Endothelial cell of umbilical vein (primary cell): Measurements from ENCODE around the gene SEMG2. TPM values are rescaled to one million over a fixed set of nuclear protein-coding genes. Genes with fewer than 3 reads are reported as not detected.

ENCODE experiments used
- BruUV-seq: library from RNA; stranded (reverse); fragments of 400-500 nt; replicated peaks from 2 replicates; lab custom pipeline; 2021; lab: Mats Ljungman, UMichigan
- CTCF ChIA-PET: fragments of 300-600, 350-600 bp; sonication (Branson Sonifier 250); formaldehyde crosslinking; loops from one replicate; lab custom pipeline; 2021; ENCODE audit warnings: antibody characterized with exemption, inconsistent platforms; lab: Charles Lee
- POLR2A ChIA-PET: fragments of 300-600, 350-600 bp; sonication (Branson Sonifier 250); formaldehyde crosslinking; loops from one replicate; lab custom pipeline; 2021; ENCODE audit warnings: antibody characterized with exemption, inconsistent platforms; lab: Charles Lee
- DNase-seq: peaks from one replicate; pipeline ENCODE4 v3.0.0-alpha.2; 2011; ENCODE audit warnings: low read depth, low spot score
- FAIRE-seq: peaks from 2 replicates; lab custom pipeline; 2011; peaks lifted over from hg19 to GRCh38; lab: Jason Lieb, UNC
- H2AFZ ChIP-seq: 2 replicates; pipeline ENCODE4 v1.6.0; 2012; ENCODE audit warnings: low read depth, low read length, control low read depth, inconsistent platforms
- H3K27ac ChIP-seq: 2 replicates; pipeline ENCODE4 v1.5.1; 2011; ENCODE audit warnings: low read depth, mild to moderate bottlenecking, control low read depth, low read length, moderate library complexity; ENCODE audit not compliant: insufficient read depth
- H3K27me3 ChIP-seq, 2 experiments: 2 replicates each; pipeline versions ENCODE4 v1.6.0 to v1.6.1; 2011; ENCODE audit warnings: low read length in 2 of 2, mixed read lengths in 1 of 2; ENCODE audit not compliant: control insufficient read depth in 2 of 2, insufficient read depth in 2 of 2
- H3K36me3 ChIP-seq, 2 experiments: 2 replicates in 1 of 2; 3 replicates in 1 of 2; pipeline ENCODE4 v1.5.1; 2011; ENCODE audit warnings: low read length in 2 of 2, mild to moderate bottlenecking in 1 of 2, moderate library complexity in 1 of 2; ENCODE audit not compliant: control insufficient read depth in 2 of 2, insufficient read depth in 2 of 2; ENCODE audit errors: extremely low read depth in 1 of 2
- H3K4me1 ChIP-seq: 3 replicates; pipeline ENCODE4 v1.5.1; 2011; ENCODE audit warnings: mild to moderate bottlenecking, low read length; ENCODE audit not compliant: control insufficient read depth, insufficient read depth; ENCODE audit errors: extremely low read depth
- H3K4me2 ChIP-seq: 2 replicates; pipeline ENCODE4 v1.6.1; 2011; ENCODE audit warnings: low read length, control low read depth, mixed read lengths; ENCODE audit not compliant: insufficient read depth
- H3K4me3 ChIP-seq, 3 experiments: fragments of 200-600 bp in 1 of 3; sonication (generic), shearing (Covaris generic) in 1 of 3; replicated peaks in 1 of 3; 2 replicates each; pipeline ENCODE4 v1.5.1; 2011 to 2016; ENCODE audit warnings: control low read depth in 3 of 3, low read length in 3 of 3, mild to moderate bottlenecking in 2 of 3, inconsistent platforms in 1 of 3, low read depth in 1 of 3, moderate library complexity in 1 of 3; ENCODE audit not compliant: insufficient read depth in 1 of 3
- H3K79me2 ChIP-seq: 2 replicates; pipeline ENCODE4 v1.6.0; 2012; ENCODE audit warnings: low read length, inconsistent platforms; ENCODE audit not compliant: control insufficient read depth, insufficient read depth
- H3K9ac ChIP-seq: replicated peaks from 2 replicates; pipeline ENCODE3; 2011; ENCODE audit warnings: low read length, control low read depth; ENCODE audit not compliant: insufficient read depth; ENCODE audit errors: extremely low read depth
- H3K9me1 ChIP-seq: replicated peaks from 3 replicates; pipeline ENCODE4 v1.6.0; 2011; ENCODE audit warnings: mild to moderate bottlenecking, low read length; ENCODE audit not compliant: control insufficient read depth, insufficient read depth; ENCODE audit errors: extremely low read depth
- H3K9me3 ChIP-seq: replicated peaks from 2 replicates; pipeline ENCODE4 v1.5.1; 2012; ENCODE audit warnings: low read length, inconsistent platforms; ENCODE audit not compliant: control insufficient read depth, insufficient read depth
- H4K20me1 ChIP-seq: replicated peaks from 2 replicates; pipeline ENCODE3; 2011; ENCODE audit warnings: mild to moderate bottlenecking, low read length; ENCODE audit not compliant: control insufficient read depth, insufficient read depth; ENCODE audit errors: extremely low read depth
- GATA2 ChIP-seq: IDR thresholded peaks from 2 replicates; pipeline ENCODE4 v1.7.0; 2011; ENCODE audit warnings: low read depth, mild to moderate bottlenecking, moderate library complexity, mixed read lengths, low read length; ENCODE audit not compliant: insufficient read length, insufficient read depth
- JUN ChIP-seq: IDR thresholded peaks from 2 replicates; pipeline ENCODE4 v1.6.1; 2011; ENCODE audit warnings: borderline replicate concordance, low read depth; ENCODE audit not compliant: insufficient read length, insufficient read depth
- POLR2A ChIP-seq: IDR thresholded peaks from 2 replicates; pipeline ENCODE4 v1.6.1; 2012; ENCODE audit warnings: low read depth, mild to moderate bottlenecking, control low read depth, low read length
- POLR2AphosphoS5 ChIP-seq: IDR thresholded peaks from 2 replicates; pipeline ENCODE4 v1.6.1; 2012; ENCODE audit warnings: low read depth, mild to moderate bottlenecking, control low read depth, low read length, moderate library complexity; ENCODE audit not compliant: insufficient read depth
- dilution Hi-C: fragments of 300-500 bp; cut with MboI; formaldehyde crosslinking; loops from one replicate; pipeline ENCODE4 v1.15.0; 2019; ENCODE audit warnings: low sequenced_read_pairs; ENCODE audit not compliant: extremely low pct_ligation_motif_present
- intact Hi-C: fragments of 100-400 bp; cut with micrococcal nuclease; formaldehyde crosslinking; loops from one replicate; pipeline ENCODE4 v1.10.0; 2022
- polyA plus RNA-seq, 4 experiments: library from polyadenylated mRNA; depleted of rRNA in 3 of 4; stranded (reverse) in 3 of 4; unstranded in 1 of 4; fragments of >200 nt; gene quantifications; 2 replicates each; pipeline versions ENCODE4 v1.2.1 to v1.2.3, GENCODE V29; 2011 to 2012; ENCODE audit warnings: missing spikeins in 1 of 4
- total RNA-seq: library from RNA; stranded (reverse); gene quantifications from 2 replicates; pipeline ENCODE4 v1.2.3, GENCODE V29; 2021
- TF ChIP-seq, protein P1 (sequence below): IDR thresholded peaks from 2 replicates; pipeline ENCODE4 v1.6.1; 2011; ENCODE audit not compliant: insufficient read depth, insufficient read length

The SEMG2 gene
- total and polyA plus RNA-seq, 2 donors (not counting 3 experiments of a cell fraction or from before 2014, with no cell fraction given): not detected

DNA sequence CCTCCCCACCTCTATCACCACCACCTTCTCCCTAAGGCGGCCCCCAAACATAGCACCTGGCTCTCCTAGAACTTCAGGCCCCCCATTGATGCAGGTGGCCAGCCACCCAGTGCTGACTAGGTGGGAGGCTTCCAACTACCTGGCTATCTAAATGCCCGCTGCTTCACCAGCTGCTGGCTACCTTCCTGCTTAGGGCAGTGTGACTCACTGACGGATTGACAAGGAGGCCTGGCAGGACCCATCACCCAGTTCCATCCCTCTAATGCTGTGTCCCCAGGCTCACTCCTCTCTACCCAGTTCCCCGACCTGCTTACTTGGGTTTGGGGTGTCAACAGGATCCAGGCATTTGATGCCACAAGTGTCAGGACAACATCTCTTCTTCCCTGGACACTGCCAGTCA lies 32.1 kb downstream of the SEMG2 start:
- no peak for DNase-seq
- Histone ChIP-seq H2AFZ (no peak overlapping the region), H3K9ac (no peak overlapping the region), H3K4me3 (no peak overlapping the region), H3K36me3 (no peaks in the 10 kb centered on the region), H3K79me2 (no peaks in the 10 kb centered on the region), H3K4me1 (no peaks in the 10 kb centered on the region), H3K9me3 (no peaks in the 10 kb centered on the region), H3K27me3 (peaks cover 2 to 5% of the 10 kb centered on the region in 2 experiments), H4K20me1 (no peaks in the 10 kb centered on the region), H3K9me1 (no peaks in the 10 kb centered on the region), H3K4me2 (no peak overlapping the region), H3K27ac (no peak overlapping the region)
- dilution Hi-C loops (no loop called here), intact Hi-C loops (no loop called here)
- ChIA-PET CTCF (interaction anchor here (1.6 kb wide), 1 partner anchor 38 kb away, joined by 5 read pairs; no protein-coding TSS in a partner anchor), POLR2A (no interaction called here)
- no peak for TF ChIP-seq POLR2A
- FAIRE-seq: no peak
- no TSS peak for BruUV-seq

DNA sequence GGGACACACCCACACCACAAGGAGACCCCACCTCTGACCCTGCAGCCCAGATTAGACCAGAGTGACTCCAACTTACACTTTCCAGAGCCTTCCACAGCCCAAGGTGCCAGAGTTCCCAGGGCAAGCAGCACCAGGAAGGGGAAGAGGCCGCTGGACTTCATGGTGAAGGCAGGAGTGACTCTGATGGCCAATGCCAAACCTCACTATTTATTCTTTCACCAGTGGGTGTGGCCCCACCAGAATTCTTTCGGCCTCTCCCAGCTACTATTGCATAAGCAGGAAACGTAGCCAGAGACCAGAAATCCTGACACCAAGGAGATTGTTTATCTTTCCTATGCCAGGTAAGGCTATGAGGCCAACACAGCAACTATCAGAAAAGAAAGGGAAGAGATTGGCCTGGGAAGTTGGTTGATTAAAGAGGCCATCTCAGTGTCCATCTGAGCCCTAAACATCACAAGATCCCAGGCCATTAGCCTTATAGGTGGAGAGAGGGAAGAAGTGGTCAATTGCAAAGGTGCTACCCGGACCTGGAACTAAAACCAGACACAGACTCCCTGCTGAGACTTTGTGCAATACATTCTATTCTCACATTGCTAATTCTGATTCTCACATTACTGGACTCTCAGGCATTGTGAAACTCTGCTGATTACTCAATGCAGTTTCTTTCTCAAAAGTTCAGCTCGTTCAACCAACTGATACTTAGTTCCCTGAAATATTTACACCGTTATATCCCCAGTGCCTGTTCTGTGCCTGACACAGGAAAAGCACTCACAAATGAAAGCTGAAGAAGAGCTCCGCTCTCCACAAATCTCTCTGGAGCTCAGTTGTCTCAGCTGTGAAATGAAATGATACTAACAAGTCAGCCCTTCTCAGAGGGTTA lies 33.5 kb downstream of the SEMG2 start, which contains the start of gene SLPI:
Gene SLPI, minus strand, starts transcription at position 182 of the 880 bp plus-strand sequence. Its CDS starts 21 bp downstream, at position 161.
- peaks cover 1 to 3% of the 10 kb centered on the region in 2 experiments for H3K27me3 ChIP-seq
- no peaks in the 10 kb centered on the region for H3K9me1 ChIP-seq
- DNase-seq: no peak
- H3K9me3 ChIP-seq: no peaks in the 10 kb centered on the region
- no peaks in the 10 kb centered on the region for H3K79me2 ChIP-seq
- H2AFZ ChIP-seq: no peak within 1 kb of the TSS
- dilution Hi-C loops: no loop called here
- no peak within 1 kb of the TSS for H3K9ac ChIP-seq
- H3K4me2 ChIP-seq: no peak within 1 kb of the TSS
- no peak for FAIRE-seq
- TF ChIP-seq JUN: no peak
- TF ChIP-seq, protein P1, sequence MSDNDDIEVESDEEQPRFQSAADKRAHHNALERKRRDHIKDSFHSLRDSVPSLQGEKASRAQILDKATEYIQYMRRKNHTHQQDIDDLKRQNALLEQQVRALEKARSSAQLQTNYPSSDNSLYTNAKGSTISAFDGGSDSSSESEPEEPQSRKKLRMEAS: no peak
- TF ChIP-seq GATA2: no peak
- no peak for TF ChIP-seq POLR2AphosphoS5
- no peak within 1 kb of the TSS for H3K27ac ChIP-seq
- no peak within 1 kb of the TSS for H3K4me3 ChIP-seq
- CTCF ChIA-PET: interaction anchor here (1.2 to 1.6 kb wide), 4 partner anchors 9 to 39 kb away, joined by 3 to 5 read pairs (median 4); no protein-coding TSS in a partner anchor
- no peaks in the 10 kb centered on the region for H4K20me1 ChIP-seq
- intact Hi-C loops: no loop called here
- BruUV-seq: no TSS peak
- no peaks in the 10 kb centered on the region for H3K4me1 ChIP-seq
- no peaks in the 10 kb centered on the region for H3K36me3 ChIP-seq
- POLR2A ChIA-PET: interaction anchor here (0.6 kb wide), 1 partner anchor 103 kb away, joined by 3 read pairs; no protein-coding TSS in a partner anchor
